NCI-H2107 (cell line): ENCODE measurements around the gene TLK1.

Experiments
- DNase-seq: peaks from one replicate; lab custom pipeline; 2025; lab: John Stamatoyannopoulos, UW

TLK1 gene

DNA sequence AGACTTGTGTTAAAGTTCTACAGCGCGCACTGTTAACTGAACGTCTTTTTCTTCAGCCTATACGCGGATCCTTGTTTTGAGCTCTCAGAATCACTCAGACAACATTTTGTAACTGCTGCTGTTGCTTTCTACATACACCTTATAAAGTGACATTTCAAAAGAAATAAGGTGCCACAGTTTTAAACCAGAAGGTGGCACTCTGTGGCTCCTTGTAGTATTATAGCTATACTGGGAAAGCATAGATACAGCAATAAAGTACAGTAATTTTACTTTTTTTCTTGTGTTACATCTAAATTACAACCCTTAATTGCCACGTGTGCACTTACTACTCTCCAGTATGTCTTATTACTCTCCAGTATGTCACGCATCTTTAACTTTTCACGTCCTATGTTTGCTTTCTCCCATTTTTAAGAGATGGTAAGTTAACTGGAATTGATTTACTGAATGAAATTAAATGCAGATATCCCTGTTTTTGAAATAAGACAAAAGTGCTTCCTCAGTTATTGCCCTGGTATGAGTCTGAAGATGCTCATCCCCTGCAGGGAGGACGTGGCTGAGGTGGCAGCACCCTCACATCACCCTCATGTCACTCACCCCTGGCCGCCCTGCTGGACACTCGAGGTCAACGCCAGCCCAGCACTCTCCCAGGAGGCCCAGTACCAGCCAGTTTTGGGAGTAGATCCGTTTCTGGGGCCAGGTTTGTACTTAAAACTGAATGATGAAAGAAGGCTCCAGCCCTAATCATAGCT, 193.9 kb downstream of the TLK1 start:
- DNase-seq, result no peak

DNA sequence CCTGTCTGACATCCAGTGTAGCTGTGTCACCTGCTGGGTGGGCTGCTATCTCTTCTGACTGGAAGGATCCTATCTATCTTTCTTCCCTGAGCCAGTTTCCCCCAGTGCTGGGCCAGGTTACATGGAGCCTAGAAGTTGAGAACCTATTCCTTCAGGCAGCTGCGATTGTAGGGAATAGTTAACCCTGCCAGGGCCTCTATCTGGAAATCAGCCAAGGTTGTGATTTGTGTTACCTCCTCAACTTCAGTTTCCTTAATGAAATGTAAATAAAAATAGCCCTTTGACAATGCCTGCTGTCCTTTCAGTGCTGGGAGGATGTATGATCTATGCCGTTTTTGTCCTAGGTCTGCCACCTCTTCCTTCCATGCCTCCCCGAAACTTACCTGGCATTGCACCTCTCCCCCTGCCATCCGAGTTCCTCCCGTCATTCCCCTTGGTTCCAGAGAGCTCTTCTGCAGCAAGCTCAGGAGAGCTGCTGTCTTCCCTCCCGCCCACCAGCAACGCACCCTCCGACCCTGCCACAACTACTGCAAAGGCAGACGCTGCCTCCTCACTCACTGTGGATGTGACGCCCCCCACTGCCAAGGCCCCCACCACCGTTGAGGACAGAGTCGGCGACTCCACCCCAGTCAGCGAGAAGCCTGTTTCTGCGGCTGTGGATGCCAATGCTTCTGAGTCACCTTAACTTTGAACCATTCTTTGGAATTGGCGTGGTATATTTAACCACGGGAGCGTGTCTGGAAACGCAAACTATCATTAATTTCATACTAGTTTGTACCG, 195.1 kb downstream of the TLK1 start:
- DNase-seq, result no peak

DNA sequence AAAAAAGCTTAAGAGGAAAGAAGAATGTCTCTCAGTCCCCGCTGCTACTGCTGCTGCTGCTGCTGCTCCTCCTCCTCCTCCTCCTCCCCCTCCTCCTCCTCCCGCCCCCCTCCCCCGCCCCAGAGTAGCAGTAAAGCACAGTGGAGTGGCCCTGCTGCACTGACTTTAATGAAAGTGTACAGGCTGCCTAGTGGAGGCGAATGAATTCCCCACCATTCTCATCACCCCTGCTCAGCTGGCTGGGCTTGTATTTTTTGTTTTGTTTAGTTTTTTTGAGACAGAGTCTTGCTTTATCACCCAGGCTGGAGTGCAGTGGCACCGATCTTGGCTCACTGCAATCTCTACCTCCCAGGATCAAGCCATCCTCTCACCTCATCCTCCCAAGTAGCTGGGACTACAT, 197.3 kb downstream of the TLK1 start:
- DNase-seq, result no peak

DNA sequence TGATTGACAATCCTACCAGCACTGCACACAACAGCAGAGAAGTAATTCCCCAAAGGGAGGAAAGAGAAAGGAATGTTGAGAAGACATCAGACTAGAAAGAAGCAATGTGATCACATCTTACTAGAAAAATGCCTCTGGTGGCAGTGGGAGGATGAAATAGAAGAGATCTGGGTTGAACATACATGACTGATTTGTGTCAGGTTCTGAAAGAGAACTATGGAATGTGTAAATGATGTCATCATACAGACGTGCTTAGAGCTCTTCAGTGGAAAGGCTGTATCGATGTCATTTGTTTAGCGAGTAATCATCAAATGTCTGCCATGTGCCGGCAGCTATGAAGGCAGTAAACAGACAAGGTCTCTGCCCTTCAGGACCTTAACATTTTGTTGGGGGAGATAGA, 206.8 kb downstream of the TLK1 start:
- no peak for DNase-seq

DNA sequence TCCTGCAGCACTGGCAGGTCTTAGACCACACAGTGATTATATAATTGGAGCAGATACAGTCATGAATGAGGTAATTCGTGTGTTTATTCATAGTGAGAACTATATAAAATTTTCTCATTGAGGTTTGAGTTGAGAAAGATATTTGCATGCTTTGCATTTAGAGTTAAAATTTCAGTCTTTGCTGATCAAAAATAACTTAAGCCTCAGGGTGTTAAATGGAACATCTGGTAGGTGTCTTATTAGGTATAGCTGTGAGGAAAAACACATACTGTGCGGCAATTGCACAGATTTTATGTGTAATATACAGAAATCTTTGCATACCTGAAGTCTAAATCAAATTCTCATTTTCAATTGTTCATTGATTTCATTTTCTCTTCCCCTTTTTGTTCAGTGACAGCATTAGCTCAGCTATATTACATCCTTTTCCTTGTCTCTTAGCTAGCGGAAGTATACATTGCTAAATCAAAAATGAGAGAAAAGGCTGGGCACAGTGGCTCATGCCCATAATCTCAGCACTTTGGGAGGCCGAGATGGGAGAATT, 210.4 kb downstream of the TLK1 start:
- DNase-seq, result no peak

DNA sequence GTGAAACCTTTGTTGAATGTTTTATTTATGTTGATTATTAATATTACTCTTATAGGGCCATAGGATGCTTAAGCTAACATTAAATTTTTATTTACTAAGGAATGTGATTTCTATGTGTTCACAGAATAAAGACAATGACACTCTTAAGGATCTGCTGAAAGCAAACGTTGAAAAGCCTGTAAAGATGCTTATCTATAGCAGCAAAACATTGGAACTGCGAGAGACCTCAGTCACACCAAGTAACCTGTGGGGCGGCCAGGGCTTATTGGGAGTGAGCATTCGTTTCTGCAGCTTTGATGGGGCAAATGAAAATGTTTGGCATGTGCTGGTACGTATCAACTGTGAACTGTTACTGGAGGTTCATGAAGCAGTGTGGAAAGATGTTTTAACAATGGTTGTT, 211.3 kb downstream of the TLK1 start:
- no peak for DNase-seq

DNA sequence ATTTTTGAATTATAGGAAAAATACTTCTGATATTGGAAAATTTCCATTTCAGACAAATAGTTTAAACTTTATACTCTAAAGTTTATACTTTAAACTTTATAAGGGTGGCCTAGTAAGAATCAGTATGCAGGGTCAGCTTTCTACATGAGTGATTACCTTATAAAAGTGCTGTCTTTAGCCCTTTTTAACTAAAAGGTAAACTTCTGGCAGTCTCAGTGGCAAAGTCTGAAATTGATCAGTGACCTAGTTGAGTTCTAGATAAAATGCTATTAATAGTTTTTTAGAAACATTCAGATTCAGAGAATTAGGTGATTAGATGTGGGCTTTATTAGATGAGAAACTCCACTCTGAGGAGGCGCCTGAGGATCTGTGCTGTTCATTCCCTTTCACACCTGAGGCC, 216.1 kb downstream of the TLK1 start:
- no peak for DNase-seq

DNA sequence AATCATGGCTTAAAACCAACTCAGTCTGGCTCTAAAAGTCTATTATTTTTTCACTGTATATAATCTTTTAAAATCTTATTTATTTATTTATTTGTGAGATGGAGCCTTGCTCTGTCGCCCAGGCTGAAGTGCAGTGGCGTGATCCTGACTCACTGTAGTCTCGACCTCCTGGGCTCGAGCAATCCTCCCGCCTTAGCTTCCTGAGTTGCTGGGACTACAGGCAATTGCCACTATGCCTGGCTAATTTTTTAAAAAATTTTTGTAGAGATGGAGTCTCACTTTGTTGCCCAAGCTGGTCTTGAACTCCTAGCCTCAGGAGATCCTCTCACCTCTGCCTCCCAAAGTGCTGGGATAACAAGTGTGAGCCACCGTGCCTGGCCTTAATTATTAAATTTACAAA, 217.1 kb downstream of the TLK1 start:
- no peak for DNase-seq

DNA sequence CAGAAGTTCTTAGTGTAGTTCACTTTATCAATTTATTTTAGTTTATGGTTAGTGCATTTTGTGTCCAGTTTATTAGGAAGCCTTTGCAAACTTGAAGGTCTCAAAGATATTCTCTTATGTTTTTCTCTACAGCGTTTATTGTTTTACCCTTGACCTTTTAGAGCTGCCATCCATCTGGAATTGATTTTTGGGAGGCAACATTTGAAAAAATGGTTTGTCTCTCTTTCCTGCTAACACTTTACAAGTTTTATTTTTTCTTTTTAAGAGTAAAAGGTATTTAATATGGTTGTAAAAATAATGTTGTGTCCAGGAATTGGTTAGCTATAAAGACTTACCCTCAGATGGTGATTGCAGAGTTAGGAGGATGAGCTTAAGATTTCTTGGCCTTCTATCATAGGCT, 217.7 kb downstream of the TLK1 start:
- DNase-seq, result no peak

DNA sequence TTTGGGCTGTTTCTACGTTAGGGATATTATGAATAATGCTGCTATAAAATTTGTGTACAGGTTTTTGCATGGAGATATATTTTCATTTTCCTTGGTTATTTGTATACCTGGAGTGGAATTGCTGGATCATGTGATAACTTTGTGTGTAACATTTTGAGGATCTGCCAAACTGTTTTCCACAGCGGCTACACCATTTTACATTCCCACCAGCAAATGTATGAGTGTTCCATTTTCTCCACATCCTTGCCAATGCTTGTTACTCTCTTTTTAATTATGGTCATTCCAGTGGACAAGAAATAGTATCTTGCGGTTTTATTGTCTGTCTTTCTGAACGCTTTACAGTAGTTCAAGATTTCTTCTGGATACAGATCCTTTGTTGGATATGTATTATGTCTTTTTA, 218.1 kb downstream of the TLK1 start:
- no peak for DNase-seq
